Measurements from ENCODE around the gene MYLK2.

MYLK2 gene

GRCh38 chr20:31831211-31831610, 12.1 kb downstream of the MYLK2 start:
- TF ChIP-seq FOXP2 (optimal IDR thresholded peaks at IDR 0.05; ENCODE audit: borderline replicate concordance, extremely low read depth, extremely low read length, insufficient read depth) = no peak

- TF ChIP-seq SIN3A (IDR thresholded peaks at IDR 0.05; ENCODE audit: borderline replicate concordance, insufficient read depth, low read length) (no peak), POLR2AphosphoS5 (IDR thresholded peaks at IDR 0.05; ENCODE audit: low read depth, low read length) (no peak), REST (IDR thresholded peaks at IDR 0.05; ENCODE audit: insufficient read depth in 1 of 2, low read depth in 2 of 2, low read length in 2 of 2) (no peak), TAF1 (IDR thresholded peaks at IDR 0.05; ENCODE audit: borderline replicate concordance, insufficient read depth, low read length) (no peak)
These were observed 12.7 kb downstream of the MYLK2 start for GRCh38 chr20:31831771-31832306.

- no peak for TF ChIP-seq FOXP2 (optimal IDR thresholded peaks at IDR 0.05; ENCODE audit: borderline replicate concordance, extremely low read depth, extremely low read length, insufficient read depth)
- no peak for TF ChIP-seq POLR2AphosphoS5 (IDR thresholded peaks at IDR 0.05; ENCODE audit: low read depth, low read length)
- TF ChIP-seq SIN3A (IDR thresholded peaks at IDR 0.05; ENCODE audit: borderline replicate concordance, insufficient read depth, low read length) = no peak
- no peak for TF ChIP-seq REST (IDR thresholded peaks at IDR 0.05; ENCODE audit: insufficient read depth in 1 of 2, low read depth in 2 of 2, low read length in 2 of 2)
- TF ChIP-seq TAF1 (IDR thresholded peaks at IDR 0.05; ENCODE audit: borderline replicate concordance, insufficient read depth, low read length) = no peak
These were observed 14.2 kb downstream of the MYLK2 start for GRCh38 chr20:31833130-31833930.

- TF ChIP-seq POLR2AphosphoS5 (IDR thresholded peaks at IDR 0.05; ENCODE audit: low read depth, low read length) = no peak
- TF ChIP-seq SIN3A (IDR thresholded peaks at IDR 0.05; ENCODE audit: borderline replicate concordance, insufficient read depth, low read length) = no peak
- TF ChIP-seq FOXP2 (optimal IDR thresholded peaks at IDR 0.05; ENCODE audit: borderline replicate concordance, extremely low read depth, extremely low read length, insufficient read depth) = no peak
- TF ChIP-seq TAF1 (IDR thresholded peaks at IDR 0.05; ENCODE audit: borderline replicate concordance, insufficient read depth, low read length) = no peak
- TF ChIP-seq REST (IDR thresholded peaks at IDR 0.05; ENCODE audit: insufficient read depth in 1 of 2, low read depth in 2 of 2, low read length in 2 of 2) = no peak
These were observed 14.9 kb downstream of the MYLK2 start for GRCh38 chr20:31833931-31834521.

GRCh38 chr20:31835554-31835953, 16.4 kb downstream of the MYLK2 start:
- TF ChIP-seq TAF1 (IDR thresholded peaks at IDR 0.05; ENCODE audit: borderline replicate concordance, insufficient read depth, low read length) (no peak), FOXP2 (optimal IDR thresholded peaks at IDR 0.05; ENCODE audit: borderline replicate concordance, extremely low read depth, extremely low read length, insufficient read depth) (no peak), POLR2AphosphoS5 (IDR thresholded peaks at IDR 0.05; ENCODE audit: low read depth, low read length) (no peak), SIN3A (IDR thresholded peaks at IDR 0.05; ENCODE audit: borderline replicate concordance, insufficient read depth, low read length) (no peak), REST (IDR thresholded peaks at IDR 0.05; ENCODE audit: insufficient read depth in 1 of 2, low read depth in 2 of 2, low read length in 2 of 2) (no peak)
